CD1c-positive myeloid dendritic cell (primary cell): ENCODE data around the gene ISCU.
A peak's percentile ranks its signal among the peaks of the same experiment; 100 is the strongest.
"Not testable (repeated sequence)": the region's sequence is repeated elsewhere in the genome, so short reads cannot be mapped to it uniquely, and the experiment has no call there.

Experiments used
- DNase-seq: peaks from one replicate; pipeline ENCODE4 v3.0.0-alpha.2; 2016; ENCODE audit errors: extremely low spot score

Gene ISCU

DNA sequence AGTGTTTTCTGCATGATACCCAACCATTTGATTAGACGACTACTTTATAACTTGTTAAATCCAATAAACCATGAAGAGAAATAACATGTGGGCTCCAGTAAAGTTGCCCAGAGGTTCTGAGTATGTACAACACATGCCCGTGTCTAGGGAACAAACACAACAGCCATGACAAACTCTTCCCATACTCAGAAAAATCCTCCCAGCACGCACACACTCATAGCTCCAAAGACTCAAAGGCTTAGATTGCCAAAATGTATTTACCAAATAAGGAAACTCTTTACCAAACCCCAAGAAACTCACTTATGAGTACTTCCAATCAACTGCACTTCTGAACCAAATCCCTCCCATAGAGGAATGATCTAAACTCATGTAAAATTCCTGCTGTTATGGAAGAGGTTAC is 18.7 kb upstream of the ISCU start:
- no peak for DNase-seq

DNA sequence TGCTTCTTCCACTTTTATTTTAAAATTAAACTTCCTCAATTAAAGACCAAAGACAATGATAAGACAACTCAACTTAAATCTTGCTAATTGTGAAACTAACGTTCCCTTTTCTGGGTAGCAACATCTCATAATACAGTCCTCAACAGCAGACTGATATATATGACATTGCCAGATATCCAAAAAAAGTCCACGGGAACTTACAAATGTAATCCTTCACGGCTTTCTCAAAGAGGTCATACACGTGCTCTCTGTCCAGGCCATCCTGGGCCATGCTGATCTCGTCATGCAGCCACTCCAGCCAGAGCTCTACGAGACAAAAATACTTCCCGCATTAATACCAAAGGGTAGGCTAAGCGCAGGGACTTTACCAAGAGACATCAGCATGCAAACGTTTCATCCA is 14.7 kb upstream of the ISCU start:
- peak; percentile 79 for DNase-seq

DNA sequence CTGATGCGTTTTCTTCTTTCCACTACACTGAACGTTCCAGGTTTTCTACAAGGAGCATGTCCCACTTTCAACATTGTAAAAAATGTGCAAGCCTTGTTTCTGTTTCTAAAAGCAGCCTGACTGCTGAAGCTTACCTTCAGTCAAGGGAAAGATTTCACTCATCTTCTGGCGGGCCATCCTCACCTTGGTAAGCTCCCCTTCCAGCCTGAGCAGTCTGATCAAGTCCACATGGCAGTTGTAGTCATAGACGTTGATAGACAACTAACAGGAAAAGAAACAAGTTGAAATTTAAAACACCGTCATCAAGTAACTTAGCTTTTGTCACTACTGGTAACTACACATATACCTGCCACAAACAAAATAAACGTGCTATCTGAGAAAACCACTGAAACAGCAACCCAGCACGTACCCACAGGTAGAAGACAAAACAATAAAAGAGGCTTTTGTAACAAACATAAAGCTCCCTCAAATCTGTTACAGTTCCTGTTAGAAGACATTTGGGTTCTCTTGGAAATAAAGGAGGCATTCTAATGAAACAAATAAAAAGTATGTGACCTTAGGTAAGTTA is 13.4 kb upstream of the ISCU start:
- DNase-seq = no peak

DNA sequence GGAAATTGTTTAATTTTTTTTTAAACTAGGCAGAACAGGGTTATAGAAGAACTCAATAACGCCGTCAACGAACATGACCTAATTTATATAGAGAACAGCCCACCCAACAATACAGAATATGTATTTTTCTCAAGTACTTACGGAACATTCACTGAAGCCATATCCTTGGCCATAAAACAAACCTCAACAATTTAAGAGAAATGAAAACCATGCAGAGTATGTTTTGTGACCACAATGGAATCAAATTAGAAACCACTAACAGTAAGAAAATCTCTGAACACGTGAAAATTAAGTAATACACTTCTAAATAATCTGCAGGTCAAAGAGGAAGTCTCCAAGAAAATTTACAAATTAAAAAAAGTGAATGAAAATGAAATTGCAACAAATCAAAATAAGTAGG is 10.9 kb upstream of the ISCU start:
- peak; percentile 14 for DNase-seq

DNA sequence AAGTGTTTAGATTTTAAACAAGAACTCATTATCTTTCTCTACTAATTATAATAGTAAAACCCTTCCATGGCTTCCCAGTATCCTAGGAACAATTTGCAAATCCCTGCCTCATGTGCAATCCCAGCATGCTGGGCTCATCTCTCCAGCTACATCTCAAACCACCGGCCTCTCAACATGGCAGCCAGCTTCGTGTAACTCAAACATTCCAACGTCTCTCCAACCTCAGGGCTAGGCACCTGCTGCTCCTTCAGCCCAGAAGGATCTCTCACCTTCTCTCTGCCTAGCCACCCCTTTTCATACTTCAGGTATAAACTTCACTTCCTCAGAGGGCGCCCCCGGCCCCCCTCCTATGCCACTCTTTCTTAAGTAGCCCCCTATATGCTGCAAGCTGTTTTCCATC is 8.6 kb upstream of the ISCU start:
- DNase-seq = no peak

DNA sequence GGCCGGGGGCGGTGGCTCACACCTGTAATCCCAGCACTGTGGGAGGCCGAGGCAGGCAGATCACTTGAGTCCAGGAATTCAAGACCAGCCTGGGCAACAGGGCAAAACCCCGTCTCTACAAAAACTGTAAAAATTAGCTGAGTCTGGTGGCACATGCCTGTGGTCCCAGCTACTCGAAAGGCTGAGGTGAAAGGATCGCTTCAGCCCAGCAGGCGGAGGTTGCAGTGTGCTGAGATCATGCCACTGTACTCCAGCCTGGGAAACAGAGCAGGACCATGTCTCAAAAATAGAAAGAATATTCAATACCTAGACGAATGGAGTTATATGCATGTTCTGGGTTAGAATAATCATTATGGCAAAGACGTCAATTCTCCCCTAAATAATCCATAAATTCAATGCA is 7.0 kb upstream of the ISCU start:
- not testable (repeated sequence) for DNase-seq

DNA sequence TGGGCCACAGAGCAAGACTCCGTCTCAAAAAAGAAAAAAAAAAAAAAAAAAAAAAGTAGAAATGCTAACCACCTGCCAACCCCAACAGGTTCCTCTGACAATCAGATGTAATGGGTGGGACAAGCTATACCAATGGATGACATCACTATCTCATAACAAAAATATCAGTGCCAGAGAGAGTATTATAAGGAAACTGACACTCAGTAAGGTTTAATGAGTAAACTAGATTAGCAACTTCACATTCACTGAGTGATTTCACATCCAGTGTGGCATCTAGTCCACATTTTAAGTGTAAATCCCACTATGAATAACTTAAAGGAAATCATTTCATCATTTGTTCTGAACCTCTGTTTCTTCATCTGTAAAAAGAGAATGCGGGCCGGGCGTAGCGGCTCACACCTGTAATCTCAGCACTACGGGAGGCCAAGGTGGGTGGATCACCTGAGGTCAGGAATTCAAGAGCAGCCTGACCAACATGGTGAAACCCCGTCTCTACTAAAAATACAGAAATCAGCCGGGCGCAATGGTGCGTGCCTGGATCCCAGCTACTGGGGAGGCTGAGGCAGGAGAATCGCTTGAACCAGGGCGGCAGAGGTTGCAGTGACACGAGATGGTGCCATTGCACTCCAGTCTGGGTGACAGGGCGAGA is 3.3 kb upstream of the ISCU start:
- DNase-seq = no peak

DNA sequence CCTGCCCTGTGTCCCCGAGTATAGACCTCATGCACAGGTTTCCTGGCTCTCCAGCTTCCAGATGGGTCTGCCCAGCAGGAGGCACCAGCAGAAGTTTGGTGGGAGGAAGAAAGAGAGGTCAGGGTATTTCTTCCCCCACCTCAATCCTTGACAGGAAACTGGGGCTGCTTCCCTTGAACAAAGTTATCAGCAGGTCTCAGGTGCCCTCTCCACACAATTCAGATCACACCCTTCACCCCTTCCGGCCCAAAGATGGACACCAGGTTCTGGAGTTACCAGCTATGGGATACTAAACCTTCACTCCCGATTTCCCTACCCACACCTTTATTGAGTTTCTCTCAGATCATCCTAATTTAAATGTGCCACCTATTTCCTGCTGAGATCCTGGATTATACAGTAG is 2.6 kb upstream of the ISCU start:
- DNase-seq = no peak

DNA sequence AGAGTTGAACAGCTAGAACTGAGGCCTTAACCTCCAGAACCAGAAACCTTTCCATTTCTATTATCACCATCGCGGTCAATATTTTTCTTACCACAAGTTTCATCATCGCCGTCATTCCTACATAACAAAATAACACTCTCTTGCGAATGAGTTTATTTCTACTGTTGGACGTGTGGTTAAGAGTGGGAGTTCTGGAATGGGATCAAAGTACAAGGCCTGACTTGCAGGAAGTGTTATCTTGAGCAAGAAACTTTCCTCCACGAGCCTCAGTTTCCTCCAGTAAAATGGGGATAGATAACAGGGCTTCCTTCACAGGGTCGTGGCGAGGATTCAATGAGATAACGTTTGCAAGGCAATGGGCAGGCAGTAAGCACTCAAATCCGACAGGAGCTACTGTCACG is 2.1 kb upstream of the ISCU start:
- DNase-seq = peak; percentile 42

DNA sequence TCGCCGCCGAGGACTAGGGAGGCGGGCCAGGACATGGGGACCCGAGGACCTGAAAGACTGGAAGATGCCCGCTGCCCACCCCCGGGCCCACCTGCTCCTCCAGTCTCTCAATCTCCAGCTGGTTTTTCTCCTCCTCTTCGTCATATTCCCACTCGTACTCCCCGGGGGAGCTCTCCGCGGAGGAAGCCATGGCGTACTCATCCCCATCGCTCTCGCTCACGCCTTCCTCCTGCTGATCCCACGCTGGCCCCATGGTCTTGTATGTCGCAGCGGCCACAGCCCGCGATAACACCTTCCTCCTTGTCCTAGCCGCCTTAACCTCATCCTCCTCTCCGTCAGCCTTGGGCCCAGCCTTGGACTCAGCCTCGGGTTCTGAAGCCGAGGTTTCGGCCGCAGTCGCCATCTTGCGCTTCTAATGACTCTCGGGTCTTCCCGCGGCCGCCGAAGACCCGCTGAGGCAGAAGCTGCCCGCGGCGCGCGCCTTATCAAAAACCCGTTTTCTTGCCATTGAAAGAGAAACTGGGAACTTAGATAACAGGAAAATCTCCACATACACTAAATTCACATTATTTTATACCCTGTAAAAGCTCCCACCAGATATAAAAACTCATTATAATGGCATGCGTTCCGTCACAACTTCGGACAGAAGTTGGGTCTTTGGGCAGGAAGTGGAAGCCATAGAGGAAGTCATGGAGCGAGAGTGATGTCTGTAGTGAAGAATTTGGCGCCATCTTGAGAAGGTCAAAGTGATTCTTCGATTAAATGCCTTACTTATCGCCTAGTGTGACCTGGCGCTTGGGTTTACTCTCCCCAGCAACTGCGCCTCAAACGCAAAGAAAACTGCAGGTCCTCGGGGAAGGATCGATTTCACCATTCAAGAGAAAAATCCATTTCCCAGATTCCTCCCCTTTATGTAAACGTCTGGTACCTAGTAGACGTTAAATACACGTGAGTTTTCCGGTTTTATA is 1.4 kb upstream of the ISCU start, which contains the start of gene SART3:
SART3 (minus strand) TSS at position 422 of the 968 bp plus-strand sequence; CDS start at position 403, 19 bp downstream.
- DNase-seq = peak; percentile 91

DNA sequence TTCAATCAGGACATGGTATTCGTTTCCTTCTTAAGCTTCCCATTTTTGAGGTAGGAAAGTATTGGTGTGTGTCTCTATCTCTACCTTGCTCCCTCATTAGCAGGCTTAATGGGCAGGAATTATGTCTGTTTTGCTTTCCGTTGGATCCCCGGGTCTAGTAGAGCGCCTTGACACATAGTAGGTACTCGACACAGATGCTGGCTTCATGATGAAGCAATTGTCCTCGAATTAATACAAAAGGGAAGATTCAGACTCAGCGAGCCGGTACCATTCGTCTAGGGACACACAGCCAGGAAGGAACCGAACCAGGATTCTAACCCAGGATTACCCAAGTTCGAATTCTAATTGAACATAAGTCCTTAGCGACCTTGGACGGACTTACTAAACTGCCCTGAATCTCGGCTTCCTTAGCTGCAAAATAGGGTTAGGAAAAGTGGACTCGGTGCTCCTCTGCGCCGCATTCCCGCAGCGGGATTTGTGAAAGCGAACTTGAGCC is 496 bp upstream of the ISCU start:
- DNase-seq = no peak

DNA sequence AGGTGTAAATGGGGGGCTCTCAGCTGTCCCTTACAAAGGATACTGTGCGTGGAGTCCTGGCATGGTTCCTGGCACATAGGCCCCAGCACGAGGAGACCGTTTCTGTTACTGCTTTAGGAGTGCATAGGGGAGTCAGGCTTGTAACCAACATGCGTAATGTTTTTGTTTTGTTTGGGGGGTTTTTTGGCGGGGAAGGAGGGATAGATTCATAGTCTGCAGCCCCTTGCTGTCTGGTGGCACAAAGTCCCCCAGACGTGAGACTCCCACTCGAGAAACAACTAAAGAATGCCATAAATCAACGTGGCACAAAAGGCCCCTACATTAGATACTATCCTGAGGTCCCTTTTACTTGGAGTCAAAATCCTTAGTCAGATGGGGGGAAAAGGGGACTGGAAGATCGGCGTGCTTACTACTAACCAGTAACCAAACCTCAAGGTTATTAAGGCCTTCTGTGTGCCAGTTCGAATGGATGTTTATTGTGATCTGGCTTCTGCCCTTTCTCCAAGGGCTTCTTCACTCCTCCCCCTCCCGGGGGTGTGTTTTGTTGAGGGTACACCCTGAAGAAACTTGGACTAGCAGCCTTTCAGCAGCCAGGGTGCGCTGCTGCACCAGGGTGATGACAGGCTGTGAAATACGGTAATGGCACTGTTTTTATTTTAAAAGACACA is 874 bp downstream of the ISCU start:
- peak; percentile 90 for DNase-seq

DNA sequence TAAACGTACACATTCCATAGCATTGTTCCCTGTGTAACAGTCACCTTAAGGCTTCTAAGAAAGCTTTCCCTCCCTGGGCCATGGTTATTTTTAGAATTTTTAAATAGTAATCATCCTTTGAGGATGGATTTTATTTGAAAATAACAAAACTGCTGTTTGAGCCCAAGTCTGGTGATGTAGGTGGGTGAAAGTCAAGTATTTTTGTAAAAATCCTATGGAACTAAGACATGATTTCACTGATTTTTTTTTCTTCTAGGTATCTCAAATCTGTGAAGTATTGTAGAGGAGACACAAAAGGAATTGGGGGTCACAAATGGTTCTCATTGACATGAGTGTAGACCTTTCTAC is 1.4 kb downstream of the ISCU start:
- no peak for DNase-seq

DNA sequence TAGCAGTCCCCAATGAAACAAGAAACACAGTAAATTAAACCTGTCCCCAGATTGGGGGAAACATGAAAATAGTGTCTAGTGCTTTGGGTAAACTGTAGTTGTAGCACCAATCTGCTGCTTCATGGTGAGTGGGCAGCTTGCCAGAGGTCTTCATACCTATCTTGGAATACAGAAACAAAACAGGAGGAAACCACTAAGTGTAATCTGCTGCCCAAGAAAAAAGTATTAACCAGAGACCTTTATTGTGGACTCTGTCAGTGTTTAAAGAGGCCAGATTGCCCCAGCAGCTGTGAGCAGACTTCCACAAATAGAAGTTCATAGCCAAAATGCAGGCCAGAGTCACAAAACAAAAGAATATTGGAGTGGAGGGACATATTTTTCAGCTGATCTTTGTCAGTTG is 2.3 kb downstream of the ISCU start:
- no peak for DNase-seq

DNA sequence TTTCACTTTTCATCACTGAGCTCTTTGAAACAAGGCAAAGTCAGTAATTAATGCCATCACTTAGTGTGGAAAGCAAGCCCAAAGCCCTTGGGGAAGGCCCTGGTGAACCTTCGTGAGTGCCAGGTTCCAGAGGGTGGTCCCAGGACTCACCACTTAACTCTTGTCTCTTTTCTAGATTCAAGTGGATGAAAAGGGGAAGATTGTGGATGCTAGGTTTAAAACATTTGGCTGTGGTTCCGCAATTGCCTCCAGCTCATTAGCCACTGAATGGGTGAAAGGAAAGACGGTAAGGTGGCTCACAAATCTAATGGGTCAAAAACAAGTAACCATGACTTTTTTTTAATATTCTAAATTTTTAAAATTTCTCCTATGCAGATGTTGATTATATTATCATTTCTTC is 2.8 kb downstream of the ISCU start:
- peak; percentile 44 for DNase-seq

DNA sequence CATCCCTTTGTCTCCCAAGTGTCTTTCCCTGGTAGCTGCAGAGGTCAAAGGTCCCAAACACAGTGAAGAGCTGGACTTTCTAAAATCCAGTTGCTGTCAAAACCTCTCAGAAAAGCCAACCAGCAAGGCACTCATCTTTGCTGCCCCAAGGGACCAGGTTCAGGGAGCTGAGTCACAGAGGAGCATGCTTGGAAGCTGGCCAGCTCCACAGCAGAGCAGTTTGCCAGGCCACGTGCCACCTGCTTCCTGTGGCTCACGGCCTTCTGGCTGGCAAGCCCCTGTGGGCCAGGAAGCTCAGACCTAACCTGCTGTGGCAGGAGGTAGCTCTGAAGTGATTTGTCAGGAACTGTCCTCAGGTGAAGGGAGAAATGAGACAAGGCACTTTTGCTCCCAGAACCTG is 3.6 kb downstream of the ISCU start:
- peak; percentile 40 for DNase-seq

DNA sequence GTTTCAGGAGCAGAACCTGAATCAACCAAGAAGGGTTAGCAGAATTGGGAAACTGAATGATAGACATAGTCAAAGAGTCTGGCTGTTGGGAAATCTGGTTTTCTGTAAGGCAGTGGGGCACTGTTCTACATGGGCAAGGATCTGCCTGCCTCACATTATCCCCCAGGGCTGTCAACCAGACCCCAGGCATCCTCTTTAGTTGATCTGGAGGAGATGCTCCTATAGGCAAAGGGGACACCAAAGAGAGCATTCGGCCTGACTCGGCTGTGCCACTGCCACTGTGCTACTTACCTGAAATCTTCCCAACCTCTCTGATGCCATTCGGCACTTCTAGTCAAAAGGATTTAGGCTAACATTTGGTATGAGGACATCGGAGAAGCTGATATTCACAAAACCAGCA is 4.1 kb downstream of the ISCU start:
- no peak for DNase-seq

DNA sequence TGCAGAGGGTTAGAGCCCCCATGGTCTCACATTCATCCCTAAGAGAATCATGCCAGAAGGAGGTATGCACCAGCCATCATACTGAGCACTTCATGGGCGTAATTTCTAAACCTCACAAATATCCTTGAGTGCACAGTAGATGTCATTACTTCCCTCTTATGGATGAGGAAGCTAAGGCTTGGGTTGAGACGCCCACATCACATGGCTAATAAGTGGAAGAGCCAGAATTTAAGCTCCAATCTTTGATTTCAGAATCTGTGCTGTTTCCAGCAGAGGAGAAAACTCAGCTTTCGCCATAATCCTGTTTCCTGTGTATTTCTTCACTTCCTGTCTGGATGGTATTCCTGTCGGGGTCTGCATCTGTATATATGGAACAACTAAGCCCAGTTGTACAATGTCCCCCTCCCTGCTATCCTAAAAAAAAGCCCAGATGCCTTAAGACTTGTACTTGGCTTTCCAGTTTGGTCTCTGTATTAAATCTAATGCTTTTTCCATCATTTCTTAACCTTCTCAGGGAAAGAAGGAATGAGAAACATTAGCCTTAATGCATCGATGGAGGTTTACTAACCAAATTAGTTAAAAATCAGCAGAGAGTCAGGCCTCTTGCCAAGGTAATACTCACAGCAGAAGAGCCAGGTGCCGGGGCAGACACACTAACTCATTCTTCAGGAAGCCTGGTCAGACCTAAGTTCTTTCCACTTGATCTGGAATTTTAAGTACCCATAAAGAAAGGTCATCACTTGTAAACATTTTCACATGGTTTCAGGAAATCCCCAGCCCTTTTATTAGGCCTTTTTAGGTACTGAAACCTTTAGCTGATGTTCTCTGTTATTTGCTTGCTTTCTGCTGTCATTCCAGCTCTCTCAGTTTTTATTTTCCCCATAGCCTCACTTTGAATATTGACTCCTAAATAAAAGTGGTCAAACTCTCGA is 5.3 kb downstream of the ISCU start:
- DNase-seq = peak; percentile 84

DNA sequence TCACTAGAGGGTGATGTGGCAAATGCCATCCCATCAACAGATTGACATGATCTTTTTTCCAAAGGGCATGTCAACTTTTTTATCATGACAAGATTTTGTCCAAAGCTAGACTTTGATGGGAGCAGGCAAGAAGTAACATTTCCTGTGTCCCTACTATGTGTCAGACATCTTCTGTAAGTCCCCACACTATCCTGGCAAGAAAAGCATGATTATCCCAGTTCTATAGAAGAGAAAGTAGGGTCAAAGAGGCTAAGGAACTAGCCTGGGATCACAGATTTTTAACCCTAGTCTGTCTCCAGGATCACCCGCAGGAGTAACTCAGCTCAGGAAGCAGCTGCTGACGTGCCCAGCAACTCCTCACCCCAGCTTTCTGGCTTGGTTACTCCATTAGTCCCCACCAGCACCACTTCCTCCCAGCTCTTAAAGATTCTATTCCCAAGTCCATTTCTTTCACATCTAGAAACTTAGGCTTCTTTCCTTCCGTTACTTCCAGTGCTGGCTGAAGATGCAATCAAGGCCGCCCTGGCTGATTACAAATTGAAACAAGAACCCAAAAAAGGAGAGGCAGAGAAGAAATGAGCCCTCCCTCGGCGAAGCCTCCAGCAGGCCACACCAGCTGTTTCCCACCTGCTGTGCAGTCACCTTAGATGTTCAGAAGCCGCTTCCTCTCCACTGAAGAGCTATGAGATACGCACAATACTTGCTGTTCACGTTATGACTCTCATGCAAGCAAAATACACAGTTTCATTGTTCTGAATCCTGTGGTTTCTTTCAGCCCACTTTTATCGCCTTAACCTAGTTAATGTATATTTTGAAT is 6.2 kb downstream of the ISCU start:
- no peak for DNase-seq
